Gastroesophageal sphincter (tissue), 3 donors: ENCODE measurements around the gene MSANTD2.

Experiments used
- CTCF ChIP-seq, 4 experiments: fragments of 200-600 bp in 2 of 4; fragments of 450-650 bp in 2 of 4; sonication (generic) in 1 of 4; IDR thresholded peaks; one replicate each; pipeline ENCODE4 v1.5.1; 2017 to 2019; ENCODE audit warnings: antibody characterized with exemption in 4 of 4, mild to moderate bottlenecking in 2 of 4, moderate library complexity in 2 of 4
- POLR2A ChIP-seq, 2 donors: fragments of 450-650 bp; IDR thresholded peaks; one replicate each; pipeline ENCODE4 v1.6.1; 2017; ENCODE audit warnings: antibody characterized with exemption in 2 of 2, mild to moderate bottlenecking in 2 of 2, moderate library complexity in 1 of 2
- POLR2AphosphoS5 ChIP-seq: sonication (generic); formaldehyde crosslinking; IDR thresholded peaks from one replicate; pipeline ENCODE4 v1.6.1; 2017; ENCODE audit warnings: antibody characterized with exemption

- TF ChIP-seq POLR2AphosphoS5: no peak
- no peak for TF ChIP-seq CTCF (IDR thresholded peaks at IDR 0.05)
- TF ChIP-seq POLR2A (IDR thresholded peaks at IDR 0.05): no peak
Measured at GRCh38 chr11:124736736-124737135, 63.5 kb downstream of the MSANTD2 start.
